GM18951 (cell line): ENCODE results near the gene POLR3H.

Experiments
- POLR2A ChIP-seq: IDR thresholded peaks from 4 replicates; pipeline ENCODE4 v1.6.1; 2011; ENCODE audit warnings: mild to moderate bottlenecking; ENCODE audit not compliant: insufficient read length, insufficient read depth; ENCODE audit errors: extremely low read depth
- in situ Hi-C: fragments of 300-500 bp; cut with MboI; formaldehyde crosslinking; loops from one replicate; pipeline ENCODE4 v1.12.0; 2022; ENCODE audit warnings: low sequenced_read_pairs, mixed read lengths, inconsistent platforms; ENCODE audit not compliant: unreplicated experiment

POLR3H gene

GRCh38 chr22:41487037-41487935, 57.0 kb downstream of the POLR3H start:
- TF ChIP-seq POLR2A: no peak
- in situ Hi-C loops: no loop called here

DNA sequence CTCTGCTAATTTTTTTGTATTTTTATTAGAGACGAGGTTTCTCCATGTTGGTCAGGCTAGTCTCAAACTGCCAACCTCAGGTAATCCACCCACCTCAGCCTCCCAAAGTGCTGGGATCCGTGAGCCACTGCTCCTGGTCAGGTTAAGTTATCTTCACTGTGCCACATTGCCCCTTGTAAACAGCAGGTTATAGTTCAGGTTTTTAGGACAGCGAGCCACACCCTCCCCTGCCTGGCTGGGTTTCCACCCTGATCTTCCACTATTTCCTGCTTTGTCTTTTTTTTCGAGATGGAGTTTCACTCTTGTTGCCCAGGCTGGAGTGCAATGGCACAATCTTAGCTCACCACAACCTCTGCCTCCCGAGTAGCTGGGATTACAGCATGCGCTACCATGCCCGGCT, 59.2 kb downstream of the POLR3H start:
- in situ Hi-C loops: no loop called here
- TF ChIP-seq POLR2A: no peak

DNA sequence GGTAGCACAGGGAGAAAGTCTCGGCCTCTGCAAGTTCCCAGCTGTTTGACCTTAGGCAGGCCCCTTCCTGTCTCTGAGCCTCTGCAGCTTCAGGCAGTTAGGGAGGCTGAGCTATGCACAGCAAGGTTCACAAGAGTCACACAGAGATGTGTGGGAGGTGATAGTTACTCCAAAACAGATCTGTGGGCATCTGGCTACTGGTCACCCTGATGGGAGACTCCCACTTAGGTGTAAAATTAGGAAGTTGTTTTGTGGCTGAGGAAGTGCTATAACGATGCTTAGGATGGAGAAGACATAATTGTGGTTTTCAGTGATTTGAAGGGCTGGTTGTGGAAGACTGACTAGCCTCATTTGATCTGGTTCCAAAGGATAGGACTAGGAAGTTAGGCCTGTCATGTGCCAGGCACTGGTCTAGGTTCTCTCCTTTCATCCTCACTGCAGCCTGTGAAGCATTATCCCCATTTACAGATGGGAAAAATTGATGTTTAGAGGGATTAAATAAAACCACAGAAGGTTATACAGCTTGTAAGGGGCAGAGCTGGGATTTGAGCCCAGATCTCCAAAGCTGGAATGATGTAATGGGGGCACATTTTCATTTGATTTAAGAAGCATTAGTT, 61.8 kb downstream of the POLR3H start:
- no peak for TF ChIP-seq POLR2A

DNA sequence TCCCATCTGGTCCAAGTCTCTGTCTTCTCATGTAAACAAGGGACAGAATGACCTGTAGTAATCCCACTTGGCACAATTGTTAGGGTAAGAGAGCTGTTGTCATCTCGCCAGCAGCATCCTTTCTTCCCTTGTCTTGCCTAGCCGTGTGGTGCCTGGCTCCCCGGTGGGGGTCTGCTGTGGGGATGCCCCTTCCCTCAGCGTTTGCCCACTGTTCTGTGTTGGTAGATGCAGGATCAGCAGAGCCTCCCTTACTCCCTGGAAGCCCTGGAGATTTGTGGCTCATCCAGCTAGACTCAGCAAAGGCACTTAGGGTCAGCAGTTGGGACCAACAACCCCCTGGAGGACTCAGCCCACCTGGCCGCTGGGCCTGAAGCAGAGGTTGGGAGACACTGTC, 62.3 kb downstream of the POLR3H start:
- TF ChIP-seq POLR2A: no peak
- in situ Hi-C loops: no loop called here

More for the DNA sequence above, 61.8 kb downstream of the POLR3H start:
- in situ Hi-C loops: no loop called here

GRCh38 chr22:41481131-41481830, 63.0 kb downstream of the POLR3H start:
- no peak for TF ChIP-seq POLR2A
- in situ Hi-C loops: no loop called here

- in situ Hi-C loops: no loop called here
- no peak for TF ChIP-seq POLR2A
Observed at GRCh38 chr22:41480397-41480735, 63.9 kb downstream of the POLR3H start.

GRCh38 chr22:41479671-41480396, 64.4 kb downstream of the POLR3H start:
- in situ Hi-C loops: no loop called here

GRCh38 chr22:41478891-41479521, 65.3 kb downstream of the POLR3H start:
- in situ Hi-C loops: no loop called here
- no peak for TF ChIP-seq POLR2A

More at GRCh38 chr22:41479671-41480396, 64.4 kb downstream of the POLR3H start:
- no peak for TF ChIP-seq POLR2A

DNA sequence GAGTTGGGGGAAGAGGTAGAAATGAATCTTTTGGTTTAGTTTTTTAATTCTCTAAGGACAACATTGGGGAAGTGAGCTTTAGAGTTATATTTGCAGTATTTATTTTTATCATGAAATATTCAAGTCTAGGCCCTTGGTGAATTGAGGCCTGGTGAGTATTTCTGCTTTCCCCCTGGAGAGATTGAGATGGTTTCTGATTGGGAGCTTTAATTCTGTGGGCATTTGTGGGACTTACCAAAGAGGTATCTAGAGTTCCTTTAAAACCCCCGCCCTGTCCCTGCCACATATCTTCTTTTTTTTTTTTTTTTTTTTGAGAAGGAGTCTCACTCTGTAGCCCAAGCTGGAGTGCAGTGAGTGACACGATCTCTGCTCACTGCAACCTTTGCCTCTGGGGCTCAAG, 65.8 kb downstream of the POLR3H start:
- in situ Hi-C loops: no loop called here
- no peak for TF ChIP-seq POLR2A
